ENCODE data around the gene MAGI2.

DNA sequence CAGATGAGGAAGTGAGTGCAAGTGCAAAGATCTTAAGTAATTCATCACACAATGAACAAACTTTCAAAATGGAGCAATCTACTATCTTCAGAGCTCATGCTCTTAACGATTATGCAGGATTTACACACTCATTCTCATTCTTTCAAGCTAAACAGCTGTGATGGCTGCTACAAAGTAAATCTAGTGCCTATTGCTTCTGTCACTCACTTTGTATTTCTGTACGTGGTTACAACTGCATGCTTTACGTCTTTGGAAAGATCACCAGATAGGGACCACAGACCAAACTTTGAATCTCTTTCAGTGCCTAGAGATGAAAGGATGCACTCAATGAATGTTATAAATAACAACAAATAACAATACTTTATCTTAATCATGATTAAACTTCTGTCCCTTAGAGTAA lies 194.6 kb downstream of the MAGI2 start:
- no peak for TF ChIP-seq RARB (CRISPR knock-in tag; IDR thresholded peaks at IDR 0.05)
- TF ChIP-seq, protein P1, sequence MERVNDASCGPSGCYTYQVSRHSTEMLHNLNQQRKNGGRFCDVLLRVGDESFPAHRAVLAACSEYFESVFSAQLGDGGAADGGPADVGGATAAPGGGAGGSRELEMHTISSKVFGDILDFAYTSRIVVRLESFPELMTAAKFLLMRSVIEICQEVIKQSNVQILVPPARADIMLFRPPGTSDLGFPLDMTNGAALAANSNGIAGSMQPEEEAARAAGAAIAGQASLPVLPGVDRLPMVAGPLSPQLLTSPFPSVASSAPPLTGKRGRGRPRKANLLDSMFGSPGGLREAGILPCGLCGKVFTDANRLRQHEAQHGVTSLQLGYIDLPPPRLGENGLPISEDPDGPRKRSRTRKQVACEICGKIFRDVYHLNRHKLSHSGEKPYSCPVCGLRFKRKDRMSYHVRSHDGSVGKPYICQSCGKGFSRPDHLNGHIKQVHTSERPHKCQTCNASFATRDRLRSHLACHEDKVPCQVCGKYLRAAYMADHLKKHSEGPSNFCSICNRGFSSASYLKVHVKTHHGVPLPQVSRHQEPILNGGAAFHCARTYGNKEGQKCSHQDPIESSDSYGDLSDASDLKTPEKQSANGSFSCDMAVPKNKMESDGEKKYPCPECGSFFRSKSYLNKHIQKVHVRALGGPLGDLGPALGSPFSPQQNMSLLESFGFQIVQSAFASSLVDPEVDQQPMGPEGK (CRISPR knock-in tag; IDR thresholded peaks at IDR 0.05; ENCODE audit: borderline replicate concordance): no peak
- TF ChIP-seq ZNF70 (CRISPR knock-in tag; IDR thresholded peaks at IDR 0.05): no peak
- TF ChIP-seq, protein P2, sequence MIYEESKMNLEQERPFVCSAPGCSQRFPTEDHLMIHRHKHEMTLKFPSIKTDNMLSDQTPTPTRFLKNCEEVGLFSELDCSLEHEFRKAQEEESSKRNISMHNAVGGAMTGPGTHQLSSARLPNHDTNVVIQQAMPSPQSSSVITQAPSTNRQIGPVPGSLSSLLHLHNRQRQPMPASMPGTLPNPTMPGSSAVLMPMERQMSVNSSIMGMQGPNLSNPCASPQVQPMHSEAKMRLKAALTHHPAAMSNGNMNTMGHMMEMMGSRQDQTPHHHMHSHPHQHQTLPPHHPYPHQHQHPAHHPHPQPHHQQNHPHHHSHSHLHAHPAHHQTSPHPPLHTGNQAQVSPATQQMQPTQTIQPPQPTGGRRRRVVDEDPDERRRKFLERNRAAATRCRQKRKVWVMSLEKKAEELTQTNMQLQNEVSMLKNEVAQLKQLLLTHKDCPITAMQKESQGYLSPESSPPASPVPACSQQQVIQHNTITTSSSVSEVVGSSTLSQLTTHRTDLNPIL (CRISPR knock-in tag; IDR thresholded peaks at IDR 0.05; ENCODE audit: low read depth): no peak
- no peak for TF ChIP-seq ZFP3 (CRISPR knock-in tag; IDR thresholded peaks at IDR 0.05)
- TF ChIP-seq BACH2 (CRISPR knock-in tag; IDR thresholded peaks at IDR 0.05; ENCODE audit: borderline replicate concordance): no peak
- no peak for TF ChIP-seq ISL1 (CRISPR knock-in tag; IDR thresholded peaks at IDR 0.05)
- TF ChIP-seq, protein P3, sequence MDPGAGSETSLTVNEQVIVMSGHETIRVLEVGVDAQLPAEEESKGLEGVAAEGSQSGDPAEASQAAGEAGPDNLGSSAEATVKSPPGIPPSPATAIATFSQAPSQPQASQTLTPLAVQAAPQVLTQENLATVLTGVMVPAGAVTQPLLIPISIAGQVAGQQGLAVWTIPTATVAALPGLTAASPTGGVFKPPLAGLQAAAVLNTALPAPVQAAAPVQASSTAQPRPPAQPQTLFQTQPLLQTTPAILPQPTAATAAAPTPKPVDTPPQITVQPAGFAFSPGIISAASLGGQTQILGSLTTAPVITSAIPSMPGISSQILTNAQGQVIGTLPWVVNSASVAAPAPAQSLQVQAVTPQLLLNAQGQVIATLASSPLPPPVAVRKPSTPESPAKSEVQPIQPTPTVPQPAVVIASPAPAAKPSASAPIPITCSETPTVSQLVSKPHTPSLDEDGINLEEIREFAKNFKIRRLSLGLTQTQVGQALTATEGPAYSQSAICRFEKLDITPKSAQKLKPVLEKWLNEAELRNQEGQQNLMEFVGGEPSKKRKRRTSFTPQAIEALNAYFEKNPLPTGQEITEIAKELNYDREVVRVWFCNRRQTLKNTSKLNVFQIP (CRISPR knock-in tag; IDR thresholded peaks at IDR 0.05; ENCODE audit: borderline replicate concordance, low read depth): no peak
- no peak for TF ChIP-seq GLIS3 (CRISPR knock-in tag; IDR thresholded peaks at IDR 0.05)
- no peak for TF ChIP-seq TCF4 (CRISPR knock-in tag; IDR thresholded peaks at IDR 0.05; ENCODE audit: borderline replicate concordance)
- no peak for TF ChIP-seq TOX (CRISPR knock-in tag; IDR thresholded peaks at IDR 0.05; ENCODE audit: borderline replicate concordance)
- no peak for TF ChIP-seq SNAI2 (CRISPR knock-in tag; IDR thresholded peaks at IDR 0.05)
- TF ChIP-seq, protein P4, sequence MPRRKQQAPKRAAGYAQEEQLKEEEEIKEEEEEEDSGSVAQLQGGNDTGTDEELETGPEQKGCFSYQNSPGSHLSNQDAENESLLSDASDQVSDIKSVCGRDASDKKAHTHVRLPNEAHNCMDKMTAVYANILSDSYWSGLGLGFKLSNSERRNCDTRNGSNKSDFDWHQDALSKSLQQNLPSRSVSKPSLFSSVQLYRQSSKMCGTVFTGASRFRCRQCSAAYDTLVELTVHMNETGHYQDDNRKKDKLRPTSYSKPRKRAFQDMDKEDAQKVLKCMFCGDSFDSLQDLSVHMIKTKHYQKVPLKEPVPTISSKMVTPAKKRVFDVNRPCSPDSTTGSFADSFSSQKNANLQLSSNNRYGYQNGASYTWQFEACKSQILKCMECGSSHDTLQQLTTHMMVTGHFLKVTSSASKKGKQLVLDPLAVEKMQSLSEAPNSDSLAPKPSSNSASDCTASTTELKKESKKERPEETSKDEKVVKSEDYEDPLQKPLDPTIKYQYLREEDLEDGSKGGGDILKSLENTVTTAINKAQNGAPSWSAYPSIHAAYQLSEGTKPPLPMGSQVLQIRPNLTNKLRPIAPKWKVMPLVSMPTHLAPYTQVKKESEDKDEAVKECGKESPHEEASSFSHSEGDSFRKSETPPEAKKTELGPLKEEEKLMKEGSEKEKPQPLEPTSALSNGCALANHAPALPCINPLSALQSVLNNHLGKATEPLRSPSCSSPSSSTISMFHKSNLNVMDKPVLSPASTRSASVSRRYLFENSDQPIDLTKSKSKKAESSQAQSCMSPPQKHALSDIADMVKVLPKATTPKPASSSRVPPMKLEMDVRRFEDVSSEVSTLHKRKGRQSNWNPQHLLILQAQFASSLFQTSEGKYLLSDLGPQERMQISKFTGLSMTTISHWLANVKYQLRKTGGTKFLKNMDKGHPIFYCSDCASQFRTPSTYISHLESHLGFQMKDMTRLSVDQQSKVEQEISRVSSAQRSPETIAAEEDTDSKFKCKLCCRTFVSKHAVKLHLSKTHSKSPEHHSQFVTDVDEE (CRISPR knock-in tag; IDR thresholded peaks at IDR 0.05): no peak

All from SK-N-SH treated with all-trans-retinoic acid at 6 μM for 48 hours (cell line).